Common myeloid progenitor, CD34-positive (primary cell): Measurements from ENCODE around the gene RPS25.
"Not testable (repeated sequence)": the region's sequence is repeated elsewhere in the genome, so short reads cannot be mapped to it uniquely, and the experiment has no call there.

ENCODE experiments used
- CTCF ChIA-PET: fragments of 350-600 bp; sonication (Branson Sonifier 250); formaldehyde crosslinking; loops from one replicate; lab custom pipeline; 2021; ENCODE audit warnings: antibody characterized with exemption; lab: Charles Lee
- POLR2A ChIA-PET: fragments of 350-600 bp; sonication (Branson Sonifier 250); formaldehyde crosslinking; loops from one replicate; lab custom pipeline; 2021; ENCODE audit warnings: antibody characterized with exemption; lab: Charles Lee
- DNase-seq, 3 donors: peaks; one replicate each; pipeline versions ENCODE4 v3.0.0 to v3.0.0-alpha.2; 2013
- H3K27ac ChIP-seq, 2 experiments: 1 replicate in 1 of 2; 2 replicates in 1 of 2; pipeline ENCODE4 v1.7.0; 2013; ENCODE audit warnings: inconsistent platforms in 2 of 2, low read length in 2 of 2, mild to moderate bottlenecking in 2 of 2, low read depth in 1 of 2, moderate library complexity in 1 of 2; ENCODE audit not compliant: severe bottlenecking in 2 of 2, insufficient read depth in 1 of 2, poor library complexity in 1 of 2
- H3K27me3 ChIP-seq, 5 experiments: replicated peaks in 2 of 5; 1 replicate in 3 of 5; 2 replicates in 2 of 5; pipeline versions ENCODE4 v1.6.1 to v1.7.0; 2013; ENCODE audit warnings: low read length in 4 of 5, mild to moderate bottlenecking in 2 of 5, moderate library complexity in 2 of 5, inconsistent platforms in 1 of 5; ENCODE audit not compliant: insufficient read depth in 5 of 5, control insufficient read depth in 4 of 5
- H3K36me3 ChIP-seq, 4 experiments: 1 replicate in 2 of 4; 2 replicates in 2 of 4; pipeline versions ENCODE4 v1.6.1 to v1.7.0; 2013; ENCODE audit warnings: low read length in 3 of 4, control low read depth in 1 of 4, mild to moderate bottlenecking in 1 of 4; ENCODE audit not compliant: control insufficient read depth in 4 of 4, insufficient read depth in 4 of 4
- H3K4me1 ChIP-seq, 4 experiments: 1 replicate in 3 of 4; 2 replicates in 1 of 4; pipeline versions ENCODE4 v1.6.1 to v1.7.1; 2013; ENCODE audit warnings: low read length in 3 of 4, mild to moderate bottlenecking in 3 of 4, control low read depth in 1 of 4, inconsistent platforms in 1 of 4, moderate library complexity in 1 of 4; ENCODE audit not compliant: control insufficient read depth in 4 of 4, insufficient read depth in 4 of 4; ENCODE audit errors: control extremely low read depth in 1 of 4
- H3K4me3 ChIP-seq, 7 experiments: 1 replicate in 4 of 7; 2 replicates in 3 of 7; pipeline versions ENCODE4 v1.5.1 to v1.7.0; 2013; ENCODE audit warnings: mild to moderate bottlenecking in 7 of 7, low read length in 6 of 7, moderate library complexity in 6 of 7, inconsistent platforms in 2 of 7, low read depth in 2 of 7, control low read depth in 1 of 7; ENCODE audit not compliant: insufficient read depth in 4 of 7, control insufficient read depth in 1 of 7; ENCODE audit errors: extremely low read depth in 1 of 7
- H3K9me3 ChIP-seq, 5 experiments: 1 replicate in 4 of 5; 2 replicates in 1 of 5; pipeline versions ENCODE4 v1.6.1 to v1.7.1; 2013; ENCODE audit warnings: low read length in 4 of 5, mild to moderate bottlenecking in 2 of 5, inconsistent platforms in 1 of 5, low read depth in 1 of 5, moderate library complexity in 1 of 5; ENCODE audit not compliant: control insufficient read depth in 4 of 5, insufficient read depth in 2 of 5; ENCODE audit errors: control extremely low read depth in 1 of 5
- WGBS: methylation state at CpG from one replicate; pipeline ENCODE4 v1.1.5; 2013; ENCODE audit not compliant: insufficient coverage; 5-methylcytosine and 5-hydroxymethylcytosine counted together

RPS25 gene

DNA sequence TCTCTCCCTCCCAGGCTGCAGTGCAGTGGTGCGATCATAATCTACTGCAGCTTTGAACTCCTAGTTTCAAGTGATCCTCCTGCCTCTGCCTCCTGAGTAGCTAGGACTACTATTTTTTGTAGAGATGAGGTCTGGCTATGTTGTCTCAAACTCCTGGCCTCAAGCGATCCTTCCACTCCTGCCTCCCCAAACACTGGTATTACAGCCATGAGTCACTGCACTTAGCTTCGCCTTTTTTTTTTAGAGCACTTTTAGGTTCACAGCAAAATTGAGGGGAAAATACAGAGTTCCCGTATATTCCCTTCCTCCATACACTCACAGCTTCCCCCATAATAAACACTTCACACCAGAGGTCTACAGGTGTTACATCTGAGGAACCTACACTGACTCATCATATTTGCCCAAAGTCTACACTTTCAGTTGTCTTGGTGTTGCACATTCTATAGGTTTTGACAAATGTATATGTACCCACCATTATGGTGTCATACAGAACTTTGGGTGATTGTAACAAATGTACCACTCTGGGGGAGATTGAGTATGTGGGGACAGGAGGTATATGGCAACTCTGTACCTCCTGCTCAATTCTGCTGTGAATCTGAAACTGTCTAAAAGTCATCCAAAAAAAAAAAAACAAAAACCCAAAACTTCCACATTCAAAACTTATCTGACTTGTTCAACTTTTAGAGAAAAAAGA is 23.8 kb upstream of the RPS25 start:
- WGBS, result 87% methylated on average over 3 of the region's 4 CpGs
- CTCF ChIA-PET, result interaction anchor here (1.2 to 4.8 kb wide), 5 partner anchors 8 to 32 kb away, joined by 3 to 36 read pairs (median 7); partner anchors contain the start of gene HYOU1
- H3K4me1 ChIP-seq, result no peaks in the 10 kb centered on the region
- H3K9me3 ChIP-seq, result no peaks in the 10 kb centered on the region
- no peak overlapping the region for H3K27ac ChIP-seq
- no peak for DNase-seq
- H3K27me3 ChIP-seq, result no peaks in the 10 kb centered on the region
- POLR2A ChIA-PET, result interaction anchor here (2.0 kb wide), 1 partner anchor 13 kb away, joined by 15 read pairs; no protein-coding TSS in a partner anchor
- H3K36me3 ChIP-seq, result peaks cover 2 to 25% (median 17%) of the 10 kb centered on the region in 4 experiments
- no peak overlapping the region for H3K4me3 ChIP-seq

DNA sequence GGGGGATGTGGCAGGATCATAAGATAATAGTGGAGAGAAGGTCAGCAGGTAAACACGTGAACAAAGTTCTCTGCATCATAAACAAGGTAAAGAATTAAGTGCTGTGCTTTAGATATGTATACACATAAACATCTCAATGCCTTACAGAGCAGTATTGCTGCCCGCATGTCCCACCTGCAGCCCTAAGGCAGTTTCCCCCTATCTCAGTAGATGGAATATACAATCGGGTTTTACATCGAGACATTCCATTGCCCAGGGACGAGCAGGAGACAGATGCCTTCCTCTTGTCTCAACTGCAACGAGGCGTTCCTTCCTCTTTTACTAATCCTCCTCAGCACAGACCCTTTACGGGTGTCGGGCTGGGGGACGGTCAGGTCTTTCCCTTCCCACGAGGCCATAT is 21.3 kb upstream of the RPS25 start:
- DNase-seq, H3K4me1 ChIP-seq, H3K27me3 ChIP-seq, H3K36me3 ChIP-seq, POLR2A ChIA-PET, H3K27ac ChIP-seq, H3K9me3 ChIP-seq, H3K4me3 ChIP-seq: not testable (repeated sequence)
- WGBS, result 0% methylated on average over 1 of the region's 11 CpGs
- CTCF ChIA-PET, result interaction anchor here (0.9 to 1.6 kb wide), 3 partner anchors 12 to 16 kb away, joined by 3 to 7 read pairs (median 7); no protein-coding TSS in a partner anchor

DNA sequence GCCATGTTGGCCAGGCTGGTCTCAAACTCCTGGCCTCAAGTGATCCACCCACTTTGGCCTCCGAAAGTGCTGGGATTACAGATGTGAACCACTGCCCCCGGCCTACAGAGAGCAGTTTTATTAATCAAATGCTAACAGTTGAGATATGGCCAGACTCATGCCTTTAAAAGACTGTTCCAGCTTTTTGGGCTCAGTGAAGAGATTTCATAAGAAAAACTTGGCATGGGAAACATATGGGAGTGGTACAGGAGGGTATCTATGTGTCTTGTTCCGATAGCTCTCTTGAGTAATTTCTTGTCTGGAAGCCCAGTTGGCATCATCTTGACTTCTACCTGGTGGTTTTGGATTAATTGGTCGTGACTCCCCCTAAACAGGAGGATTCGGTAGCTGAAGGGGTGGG is 20.7 kb upstream of the RPS25 start:
- no peaks in the 10 kb centered on the region for H3K4me1 ChIP-seq
- ChIA-PET CTCF (interaction anchor here (0.9 to 1.6 kb wide), 5 partner anchors 9 to 41 kb away, joined by 3 to 7 read pairs (median 4); partner anchors contain the start of gene CENATAC), POLR2A (no interaction called here)
- WGBS, result 100% methylated on average over 5 of the region's 5 CpGs
- H3K27me3 ChIP-seq, result no peaks in the 10 kb centered on the region
- no peak overlapping the region for H3K4me3 ChIP-seq
- H3K9me3 ChIP-seq, result no peaks in the 10 kb centered on the region
- no peak for DNase-seq
- H3K27ac ChIP-seq, result no peak overlapping the region
- no peaks in the 10 kb centered on the region for H3K36me3 ChIP-seq

- no peaks in the 10 kb centered on the region for H3K36me3 ChIP-seq
- ChIA-PET CTCF (interaction anchor here (0.9 to 1.4 kb wide), 2 partner anchors 10 to 12 kb away, joined by 3 to 6 read pairs; no protein-coding TSS in a partner anchor), POLR2A (no interaction called here)
- H3K27me3 ChIP-seq, result no peaks in the 10 kb centered on the region
- peaks cover 0 to 11% (median 9%) of the 10 kb centered on the region in 4 experiments for H3K4me1 ChIP-seq
- H3K4me3 ChIP-seq, result no peak overlapping the region
- H3K9me3 ChIP-seq, result no peaks in the 10 kb centered on the region
- no peak overlapping the region for H3K27ac ChIP-seq
- no peak for DNase-seq
- WGBS, result 100% methylated on average over 3 of the region's 3 CpGs
Observed at GRCh38 chr11:119034813-119035212, 16.7 kb upstream of the RPS25 start.

DNA sequence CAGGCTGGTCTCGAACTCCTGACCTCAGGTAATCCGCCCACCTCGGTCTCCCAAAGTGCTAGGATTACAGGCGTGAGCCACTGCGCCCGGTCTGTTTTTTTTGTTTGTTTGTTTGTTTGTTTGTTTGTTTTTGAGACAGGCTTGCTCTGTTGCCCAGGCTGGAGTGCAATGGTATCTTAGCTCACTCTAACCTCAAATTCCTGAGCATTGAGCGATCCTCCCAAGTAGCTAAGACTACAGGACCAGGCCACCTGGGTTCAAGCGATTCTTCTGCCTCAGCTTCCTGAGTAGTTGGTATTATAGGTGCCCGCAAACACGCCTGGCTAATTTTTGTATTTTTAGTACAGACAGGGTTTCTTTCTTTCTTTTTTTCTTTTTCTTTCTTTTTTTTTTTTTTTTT is 15.3 kb upstream of the RPS25 start:
- ChIA-PET CTCF (interaction anchor here (0.7 to 1.7 kb wide), 7 partner anchors 9 to 61 kb away, joined by 3 to 7 read pairs (median 4); a partner anchor contains a TSS), POLR2A (interaction anchor here (0.9 kb wide), 1 partner anchor 10 kb away, joined by 3 read pairs; no protein-coding TSS in a partner anchor)
- H3K4me1 ChIP-seq, result peaks cover 0 to 22% (median 21%) of the 10 kb centered on the region in 4 experiments
- H3K4me3 ChIP-seq, H3K36me3 ChIP-seq, H3K27ac ChIP-seq, H3K9me3 ChIP-seq, H3K27me3 ChIP-seq, DNase-seq: not testable (repeated sequence)
- WGBS, result 95% methylated on average over 4 of the region's 10 CpGs

DNA sequence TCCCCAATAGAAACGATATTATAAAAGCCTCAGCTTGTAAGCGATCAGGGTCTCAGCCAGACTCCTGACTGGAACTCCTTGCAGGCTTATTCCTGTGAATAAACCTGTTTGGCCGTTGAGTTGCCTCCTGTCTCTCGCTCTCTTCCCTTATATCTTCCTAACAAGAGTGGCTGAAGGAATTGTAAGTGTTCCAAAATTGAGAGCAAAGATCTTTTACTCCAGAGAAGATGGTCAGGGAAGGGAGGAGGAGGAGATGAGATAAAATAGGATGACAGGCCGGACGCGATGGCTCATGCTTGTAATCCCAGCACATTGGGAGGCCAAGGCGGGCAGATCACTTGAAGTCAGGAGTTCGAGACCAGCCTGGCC is 13.8 kb upstream of the RPS25 start:
- Histone ChIP-seq H3K27me3 (no peaks in the 10 kb centered on the region), H3K4me3 (no peak overlapping the region), H3K36me3 (peaks cover 2 to 22% (median 9%) of the 10 kb centered on the region in 4 experiments), H3K9me3 (no peaks in the 10 kb centered on the region), H3K27ac (no peak overlapping the region), H3K4me1 (peaks cover 0 to 22% (median 21%) of the 10 kb centered on the region in 4 experiments)
- ChIA-PET CTCF (interaction anchor here (0.9 to 3.0 kb wide), 5 partner anchors 8 to 24 kb away, joined by 3 to 19 read pairs (median 4); partner anchors contain the start of genes RPS25 and TRAPPC4), POLR2A (interaction anchor here (0.8 to 1.1 kb wide), 3 partner anchors 9 to 24 kb away, joined by 3 read pairs; no protein-coding TSS in a partner anchor)
- no peak for DNase-seq
- WGBS, result 89% methylated on average over 5 of the region's 9 CpGs
